K562 (cell line): ENCODE results near the gene PLEKHH3. TPM values are rescaled to one million over a fixed set of nuclear protein-coding genes. Genes with fewer than 3 reads are reported as not detected.

Experiments used
- ATAC-seq: fragments of 200-7000 bp; cut with Tn5 transposase; 3 replicates; pipeline ENCODE4 v1.9.1; 2020; ENCODE audit warnings: moderate library complexity
- BruUV-seq: library from RNA; stranded (reverse); fragments of 400-500 nt; replicated peaks from 2 replicates; lab custom pipeline; 2021; lab: Mats Ljungman, UMichigan
- CTCF ChIA-PET: fragments of 300-600 bp; formaldehyde crosslinking; extraction: SDS; loops from one replicate; lab custom pipeline; 2021; ENCODE audit warnings: low intra/inter-chr PET ratio; lab: Yijun Ruan, JAX
- POLR2A ChIA-PET: fragments of 300-600, 350-650 bp; sonication (Branson Sonifier 250); formaldehyde crosslinking; extraction: SDS; loops from one replicate; lab custom pipeline; 2021; ENCODE audit warnings: antibody characterized with exemption, inconsistent platforms; lab: Yijun Ruan, JAX
- DNase-seq, 4 experiments: peaks; one replicate each; pipeline versions ENCODE4 v3.0.0 to v3.0.0-alpha.2; 2011 to 2018; ENCODE audit warnings: low spot score in 3 of 4, mixed read lengths in 3 of 4; ENCODE audit errors: extremely low read depth in 1 of 4
- FAIRE-seq: peaks from 2 replicates; lab custom pipeline; 2011; peaks lifted over from hg19 to GRCh38; lab: Jason Lieb, UNC
- H2AFZ ChIP-seq: 2 replicates; pipeline ENCODE4 v1.6.0; 2011; ENCODE audit warnings: low read depth, low read length, control low read depth, inconsistent platforms
- H3K27ac ChIP-seq: fragments of 200-600 bp; 3 replicates; pipeline ENCODE4 v1.8.0; 2011; ENCODE audit warnings: low read depth, mild to moderate bottlenecking, control low read depth, inconsistent platforms, low read length, moderate library complexity, mixed read lengths; ENCODE audit errors: extremely low read depth
- H3K27me3 ChIP-seq, 2 experiments: fragments of 300-600 bp in 1 of 2; 2 replicates in 1 of 2; 3 replicates in 1 of 2; pipeline versions ENCODE4 v1.6.0 to v1.8.0; 2011; ENCODE audit warnings: inconsistent platforms in 2 of 2, low read length in 2 of 2, mild to moderate bottlenecking in 1 of 2, mixed read lengths in 1 of 2, moderate library complexity in 1 of 2; ENCODE audit not compliant: control insufficient read depth in 2 of 2, insufficient read depth in 2 of 2
- H3K36me3 ChIP-seq: fragments of 300-600 bp; 3 replicates; pipeline ENCODE4 v1.8.0; 2011; ENCODE audit warnings: mild to moderate bottlenecking, low read length, inconsistent platforms; ENCODE audit not compliant: control insufficient read depth, insufficient read depth
- H3K4me1 ChIP-seq, 2 experiments: fragments of 200-600 bp in 1 of 2; replicated peaks in 1 of 2; 2 replicates in 1 of 2; 3 replicates in 1 of 2; pipeline versions ENCODE4 v1.5.1 to v1.8.0; 2011; ENCODE audit warnings: inconsistent platforms in 2 of 2, low read length in 2 of 2, mild to moderate bottlenecking in 1 of 2, mixed read lengths in 1 of 2, moderate library complexity in 1 of 2; ENCODE audit not compliant: control insufficient read depth in 2 of 2, insufficient read depth in 2 of 2
- H3K4me2 ChIP-seq: 2 replicates; pipeline ENCODE4 v1.6.1; 2011; ENCODE audit warnings: low read length, control low read depth, inconsistent platforms, mixed read lengths; ENCODE audit not compliant: insufficient read depth
- H3K4me3 ChIP-seq: fragments of 200-600 bp; sonication (generic), shearing (Covaris generic); 2 replicates; pipeline ENCODE4 v1.5.1; 2016; ENCODE audit warnings: control low read depth, inconsistent platforms
- H3K79me2 ChIP-seq: fragments of 200-600 bp; 3 replicates; pipeline ENCODE4 v1.8.0; 2011; ENCODE audit warnings: low read length, inconsistent platforms; ENCODE audit not compliant: control insufficient read depth, insufficient read depth
- H3K9ac ChIP-seq, 2 experiments: 2 replicates each; pipeline versions ENCODE4 v1.6.0 to v1.6.1; 2011; ENCODE audit warnings: low read depth in 2 of 2, low read length in 2 of 2, control low read depth in 1 of 2, inconsistent platforms in 1 of 2, mild to moderate bottlenecking in 1 of 2, mixed read lengths in 1 of 2; ENCODE audit not compliant: insufficient read depth in 1 of 2
- H3K9me1 ChIP-seq: one replicate; pipeline ENCODE4 v1.6.0; 2011; ENCODE audit warnings: inconsistent platforms, mild to moderate bottlenecking, low read length, moderate library complexity; ENCODE audit not compliant: control insufficient read depth, insufficient read depth
- H3K9me3 ChIP-seq: replicated peaks from 2 replicates; pipeline ENCODE4 v1.5.1; 2011; ENCODE audit warnings: low read depth, low read length, inconsistent platforms; ENCODE audit not compliant: control insufficient read depth, insufficient read depth
- H4K20me1 ChIP-seq: replicated peaks from 2 replicates; pipeline ENCODE4 v1.6.1; 2011; ENCODE audit warnings: low read length, inconsistent platforms, mixed read lengths; ENCODE audit not compliant: control insufficient read depth, insufficient read depth
- CBFB ChIP-seq: sonication (generic); formaldehyde crosslinking; IDR thresholded peaks from 2 replicates; pipeline ENCODE4 v1.4.0; 2020; ENCODE audit warnings: mild to moderate bottlenecking, missing genetic modification reagents
- DIDO1 ChIP-seq: fragments of 450-650 bp; IDR thresholded peaks from 2 replicates; pipeline ENCODE4 v1.6.1; 2016; ENCODE audit warnings: low read depth, missing biosample characterization, missing genetic modification characterization
- ELK1 ChIP-seq: sonication (generic); formaldehyde crosslinking; IDR thresholded peaks from 2 replicates; pipeline ENCODE4 v1.8.1; 2022; ENCODE audit warnings: missing genetic modification reagents
- FUS ChIP-seq: fragments of 200-400 bp; formaldehyde crosslinking; optimal IDR thresholded peaks from 2 replicates; pipeline ENCODE3; 2017; ENCODE audit warnings: low read depth, low read length
- KDM1A ChIP-seq, 2 experiments: fragments of 450-650 bp; IDR thresholded peaks; 2 replicates each; pipeline ENCODE4 v1.6.1; 2016; ENCODE audit warnings: mild to moderate bottlenecking in 2 of 2
- NCOA4 ChIP-seq: fragments of 450-650 bp; IDR thresholded peaks from 2 replicates; pipeline ENCODE4 v1.6.1; 2018; ENCODE audit warnings: mild to moderate bottlenecking; ENCODE audit not compliant: partially characterized antibody
- NCOA6 ChIP-seq: fragments of 450-650 bp; IDR thresholded peaks from 2 replicates; pipeline ENCODE4 v1.6.1; 2017; ENCODE audit warnings: mild to moderate bottlenecking
- SIRT6 ChIP-seq: IDR thresholded peaks from one replicate; pipeline ENCODE4 v1.6.1; 2012; ENCODE audit warnings: low read depth, mild to moderate bottlenecking, control low read depth, inconsistent platforms, low read length, moderate library complexity
- SRSF3 ChIP-seq: fragments of 200-400 bp; formaldehyde crosslinking; IDR thresholded peaks from 2 replicates; pipeline ENCODE4 v1.6.1; 2016; ENCODE audit warnings: mild to moderate bottlenecking, low read length, moderate library complexity; ENCODE audit not compliant: insufficient read depth
- TARDBP ChIP-seq: fragments of 450-650 bp; IDR thresholded peaks from 2 replicates; pipeline ENCODE4 v1.6.1; 2016
- U2AF2 ChIP-seq: fragments of 200-400 bp; formaldehyde crosslinking; optimal IDR thresholded peaks from 2 replicates; pipeline ENCODE3; 2017; ENCODE audit warnings: low read depth, mild to moderate bottlenecking, low read length
- XRCC4 ChIP-seq: IDR thresholded peaks from one replicate; pipeline ENCODE4 v1.6.1; 2011; ENCODE audit not compliant: insufficient read depth, insufficient read length; ENCODE audit errors: extremely low read depth
- ZC3H8 ChIP-seq: fragments of 450-650 bp; IDR thresholded peaks from 2 replicates; pipeline ENCODE4 v1.6.1; 2017
- ZNF134 ChIP-seq: fragments of 250-450 bp; sonication (Bioruptor Pico); conservative IDR thresholded peaks from 2 replicates; pipeline ENCODE4 v1.4.0; 2020
- ZNF174 ChIP-seq: fragments of 250-450 bp; sonication (Bioruptor Pico); IDR thresholded peaks from 2 replicates; pipeline ENCODE4 v1.4.0; 2020; ENCODE audit warnings: mild to moderate bottlenecking
- ZNF232 ChIP-seq: sonication (generic); formaldehyde crosslinking; IDR thresholded peaks from 2 replicates; pipeline ENCODE4 v1.8.0; 2022; ENCODE audit warnings: mild to moderate bottlenecking, missing genetic modification reagents
- ZNF277 ChIP-seq: fragments of 250-450 bp; sonication (Bioruptor Pico); IDR thresholded peaks from 2 replicates; pipeline ENCODE4 v1.8.0; 2022; ENCODE audit warnings: inconsistent platforms, mild to moderate bottlenecking, moderate library complexity, borderline replicate concordance
- ZNF609 ChIP-seq: sonication (generic); formaldehyde crosslinking; IDR thresholded peaks from 2 replicates; pipeline ENCODE4 v1.8.1; 2023; ENCODE audit warnings: missing genetic modification reagents, mild to moderate bottlenecking, borderline replicate concordance
- WGBS: fragments of 100-300 bp; shearing (Covaris generic); methylation state at CpG from one replicate; pipeline ENCODE4 v1.1.6; 2016; ENCODE audit warnings: low coverage, mixed read lengths; ENCODE audit not compliant: insufficient coverage; ENCODE audit errors: missing lambda C conversion rate; 5-methylcytosine and 5-hydroxymethylcytosine counted together
- in situ Hi-C: fragments of 300-500 bp; cut with MboI; formaldehyde crosslinking; loops from 4 replicates; pipeline ENCODE4 v1.15.0; 2018; ENCODE audit warnings: inconsistent platforms, mixed read lengths
- intact Hi-C: fragments of 100-400 bp; cut with micrococcal nuclease; formaldehyde crosslinking; loops from 2 replicates; pipeline ENCODE4 v1.14.2; 2022
- polyA plus RNA-seq, 8 experiments: library from polyadenylated mRNA; depleted of rRNA in 4 of 8; stranded (reverse) in 5 of 8; unstranded in 3 of 8; fragments of >200 nt; fragmentation: Nextera tagmentation in 2 of 8; fragmentation: Illumina TruSeq in 1 of 8; extraction: Ambion mirVana in 2 of 8; extraction: Trizol in 1 of 8; gene quantifications; 2 replicates each; pipeline versions ENCODE4 v1.2.1 to v1.2.3, GENCODE V29; 2011 to 2014; ENCODE audit warnings: inconsistent platforms in 1 of 8, missing spikeins in 1 of 8
- total RNA-seq, 7 experiments: library from RNA; depleted of rRNA in 6 of 7; stranded (reverse); fragments of >200 nt in 6 of 7; fragmentation: Illumina TruSeq in 2 of 7; extraction: Trizol in 2 of 7; gene quantifications; 2 replicates each; pipeline versions ENCODE4 v1.2.1 to v1.2.3, GENCODE V29; 2011 to 2021; ENCODE audit warnings: low replicate concordance in 1 of 7

The PLEKHH3 gene
- total and polyA plus RNA-seq, 9 of the 15 experiments (the other 6 are each of a cell fraction or from before 2014, with no cell fraction given), result 0.58 to 34.5 (median 5.0) TPM

- ChIA-PET CTCF (no interaction called here), POLR2A (interaction anchor here (0.6 to 1.3 kb wide), 2 partner anchors 9 to 37 kb away, joined by 3 read pairs; no protein-coding TSS in a partner anchor)
- no peak overlapping the region for H3K9ac ChIP-seq
Observed at GRCh38 chr17:42706732-42707131, 29.9 kb upstream of the PLEKHH3 start.

More at GRCh38 chr17:42706732-42707131, 29.9 kb upstream of the PLEKHH3 start:
- H3K27ac ChIP-seq, result no peak overlapping the region
- no peak overlapping the region for H2AFZ ChIP-seq
- no peaks in the 10 kb centered on the region for H3K9me1 ChIP-seq
- TF ChIP-seq NCOA6, result no peak
- no peak for TF ChIP-seq KDM1A (IDR thresholded peaks at IDR 0.05)
- no peak for TF ChIP-seq SIRT6
- no peak for TF ChIP-seq TARDBP
- TF ChIP-seq CBFB (CRISPR knock-in tag), result no peak
- TF ChIP-seq ZNF134 (CRISPR knock-in tag), result no peak
- no peak for TF ChIP-seq ZNF609
- TF ChIP-seq XRCC4, result no peak
- no peak for TF ChIP-seq ZNF277
- TF ChIP-seq ZNF174, result no peak
- no peak for TF ChIP-seq U2AF2
- no peak for TF ChIP-seq FUS
- TF ChIP-seq SRSF3, result no peak
- no peak for TF ChIP-seq ZNF232
- no peak for TF ChIP-seq NCOA4
- TF ChIP-seq ZC3H8, result no peak
- no peak for TF ChIP-seq DIDO1
- no peak for TF ChIP-seq ELK1 (CRISPR knock-in tag)
- no peak overlapping the region for H3K4me3 ChIP-seq
- ATAC-seq (no peak), DNase-seq (no peak), FAIRE-seq (no peak)
- no peaks in the 10 kb centered on the region for H3K79me2 ChIP-seq
- WGBS, result 77% methylated on average over 5 of the region's 5 CpGs
- no peaks in the 10 kb centered on the region for H3K9me3 ChIP-seq
- peaks cover 0 to 5% of the 10 kb centered on the region in 2 experiments; a peak in 2 of 5 replicates for H3K4me1 ChIP-seq
- in situ Hi-C loops (no loop called here), intact Hi-C loops (no loop called here)
- H3K36me3 ChIP-seq, result peaks cover 82% of the 10 kb centered on the region
- H3K4me2 ChIP-seq, result no peak overlapping the region
- no peaks in the 10 kb centered on the region for H3K27me3 ChIP-seq
- no TSS peak for BruUV-seq
- H4K20me1 ChIP-seq, result no peaks in the 10 kb centered on the region
